ENCODE measurements around the gene ELMOD3. TPM values are rescaled to one million over a fixed set of nuclear protein-coding genes. Genes with fewer than 3 reads are reported as not detected.
A peak's percentile ranks its signal among the peaks of the same experiment; 100 is the strongest.

Gene ELMOD3
- total RNA-seq, 4 donors from 2014 or later = 24.4 to 41.8 (median 30.0) TPM

- TF ChIP-seq CTCF (IDR thresholded peaks at IDR 0.05) (no peak), POLR2AphosphoS5 (IDR thresholded peaks at IDR 0.05) (no peak), EP300 (IDR thresholded peaks at IDR 0.05) (no peak), POLR2A (IDR thresholded peaks at IDR 0.05) (no peak)
- peaks cover 31% of the 10 kb centered on the region for H3K4me1 ChIP-seq
- H3K27ac ChIP-seq = no peak overlapping the region
- no peaks in the 10 kb centered on the region for H3K27me3 ChIP-seq
- no peaks in the 10 kb centered on the region for H3K36me3 ChIP-seq
- H3K4me3 ChIP-seq = no peak overlapping the region
- H3K9me3 ChIP-seq = no peaks in the 10 kb centered on the region
- 81% methylated on average over 10 of the region's 16 CpGs for WGBS
- no peak for DNase-seq (ENCODE audit: low spot score in 2 of 2)
These were observed 76.4 kb downstream of the ELMOD3 start for GRCh38 chr2:85430752-85431569.

GRCh38 chr2:85431570-85432205 lies 77.1 kb downstream of the ELMOD3 start:
- Histone ChIP-seq H3K4me1 (peaks cover 38% of the 10 kb centered on the region), H3K4me3 (no peak overlapping the region), H3K9me3 (no peaks in the 10 kb centered on the region), H3K27ac (no peak overlapping the region), H3K27me3 (no peaks in the 10 kb centered on the region), H3K36me3 (no peaks in the 10 kb centered on the region)
- no peak for DNase-seq (ENCODE audit: low spot score in 2 of 2)
- TF ChIP-seq CTCF (IDR thresholded peaks at IDR 0.05) (no peak), EP300 (IDR thresholded peaks at IDR 0.05) (no peak), POLR2A (IDR thresholded peaks at IDR 0.05) (no peak), POLR2AphosphoS5 (IDR thresholded peaks at IDR 0.05) (no peak)
- WGBS = 74% methylated on average over 10 of the region's 10 CpGs

GRCh38 chr2:85433511-85434089 lies 79.0 kb downstream of the ELMOD3 start:
- Histone ChIP-seq H3K27me3 (no peaks in the 10 kb centered on the region), H3K9me3 (no peaks in the 10 kb centered on the region), H3K27ac (peak overlapping the region; percentile 15), H3K4me3 (no peak overlapping the region), H3K36me3 (no peaks in the 10 kb centered on the region), H3K4me1 (peaks cover 57% of the 10 kb centered on the region)
- WGBS = 41% methylated on average over 4 of the region's 6 CpGs
- peak; percentile 91 to 93 for DNase-seq (ENCODE audit: low spot score in 2 of 2)
- TF ChIP-seq POLR2AphosphoS5 (IDR thresholded peaks at IDR 0.05) = peak in 2 of 3 donors; percentile 31 to 46
- TF ChIP-seq CTCF (IDR thresholded peaks at IDR 0.05) = no peak

GRCh38 chr2:85434696-85435095 lies 80.1 kb downstream of the ELMOD3 start:
- peak overlapping the region; percentile 23 for H3K27ac ChIP-seq
- H3K4me1 ChIP-seq = peaks cover 62% of the 10 kb centered on the region
- H3K9me3 ChIP-seq = no peaks in the 10 kb centered on the region
- H3K27me3 ChIP-seq = no peaks in the 10 kb centered on the region
- no peaks in the 10 kb centered on the region for H3K36me3 ChIP-seq
- WGBS = 84% methylated on average over 6 of the region's 8 CpGs
- TF ChIP-seq CTCF (IDR thresholded peaks at IDR 0.05) = no peak
- no peak for TF ChIP-seq POLR2AphosphoS5 (IDR thresholded peaks at IDR 0.05)
- no peak for TF ChIP-seq EP300 (IDR thresholded peaks at IDR 0.05)
- TF ChIP-seq POLR2A (IDR thresholded peaks at IDR 0.05) = no peak
- no peak overlapping the region for H3K4me3 ChIP-seq
- DNase-seq (ENCODE audit: low spot score in 2 of 2) = no peak

All from suprapubic skin (tissue), 4 donors.